ENCODE results near the gene ATP5PD. TPM values are rescaled to one million over a fixed set of nuclear protein-coding genes. Genes with fewer than 3 reads are reported as not detected.

The ATP5PD gene
- total and polyA plus RNA-seq, 2 of the 13 experiments (the other 11 are each of a cell fraction or from before 2014, with no cell fraction given) = 158 to 428 TPM

DNA sequence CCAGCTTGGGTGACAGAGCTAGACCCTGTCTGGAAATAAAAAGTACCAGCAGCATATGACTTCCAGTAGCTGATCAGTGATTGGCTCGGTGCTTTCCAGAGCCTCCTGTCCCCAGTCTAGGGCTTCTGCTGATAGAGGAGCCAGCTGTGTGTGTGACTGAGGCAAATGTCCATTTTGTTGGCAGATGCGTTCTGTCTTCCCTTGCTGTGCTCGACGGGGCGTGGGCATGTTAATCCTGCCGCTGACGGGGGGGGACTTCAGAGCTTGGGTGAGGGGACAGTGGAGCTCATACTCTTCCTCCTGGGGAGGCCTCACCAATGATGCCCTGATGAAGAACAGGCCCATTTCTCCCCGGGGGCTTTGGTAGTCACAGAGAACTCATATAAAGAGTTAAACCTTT is 14.8 kb upstream of the ATP5PD start:
- H4K20me1 ChIP-seq (ENCODE audit: insufficient read depth, low read length) = no peaks in the 10 kb centered on the region
- no peak overlapping the region for H3K4me3 ChIP-seq (replicated peaks in 1 of 3; ENCODE audit: insufficient read depth in 1 of 3, low read depth in 2 of 3, low read length in 3 of 3)
- TF ChIP-seq SRSF1 (optimal IDR thresholded peaks at IDR 0.05; ENCODE audit: low read depth, low read length) (no peak), KLF9 (CRISPR knock-in tag; IDR thresholded peaks at IDR 0.05; ENCODE audit: low read depth) (no peak), ZFP82 (CRISPR knock-in tag; IDR thresholded peaks at IDR 0.05; ENCODE audit: borderline replicate concordance) (no peak), KLF6 (CRISPR knock-in tag; IDR thresholded peaks at IDR 0.05) (no peak), TCF12 (IDR thresholded peaks at IDR 0.05) (no peak), TCF12 (CRISPR knock-in tag; IDR thresholded peaks at IDR 0.05) (no peak), NAIF1 (CRISPR knock-in tag; IDR thresholded peaks at IDR 0.05; ENCODE audit: borderline replicate concordance) (no peak), ZNF282 (IDR thresholded peaks at IDR 0.05; ENCODE audit: partially characterized antibody) (no peak), RBM22 (optimal IDR thresholded peaks at IDR 0.05; ENCODE audit: low read length) (no peak), ZFX (CRISPR knock-in tag; IDR thresholded peaks at IDR 0.05; ENCODE audit: low read depth) (no peak), NFYB (CRISPR knock-in tag; IDR thresholded peaks at IDR 0.05) (no peak), ZNF75D (CRISPR knock-in tag; IDR thresholded peaks at IDR 0.05; ENCODE audit: borderline replicate concordance) (no peak), ZNF737 (CRISPR knock-in tag; IDR thresholded peaks at IDR 0.05; ENCODE audit: borderline replicate concordance) (no peak), CBX5 (CRISPR knock-in tag; IDR thresholded peaks at IDR 0.05; ENCODE audit: borderline replicate concordance) (no peak), SMYD3 (CRISPR knock-in tag; IDR thresholded peaks at IDR 0.05) (no peak)
- TF ChIP-seq, protein P1, sequence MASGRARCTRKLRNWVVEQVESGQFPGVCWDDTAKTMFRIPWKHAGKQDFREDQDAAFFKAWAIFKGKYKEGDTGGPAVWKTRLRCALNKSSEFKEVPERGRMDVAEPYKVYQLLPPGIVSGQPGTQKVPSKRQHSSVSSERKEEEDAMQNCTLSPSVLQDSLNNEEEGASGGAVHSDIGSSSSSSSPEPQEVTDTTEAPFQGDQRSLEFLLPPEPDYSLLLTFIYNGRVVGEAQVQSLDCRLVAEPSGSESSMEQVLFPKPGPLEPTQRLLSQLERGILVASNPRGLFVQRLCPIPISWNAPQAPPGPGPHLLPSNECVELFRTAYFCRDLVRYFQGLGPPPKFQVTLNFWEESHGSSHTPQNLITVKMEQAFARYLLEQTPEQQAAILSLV (CRISPR knock-in tag; IDR thresholded peaks at IDR 0.05; ENCODE audit: borderline replicate concordance) = no peak
- TF ChIP-seq, protein P2, sequence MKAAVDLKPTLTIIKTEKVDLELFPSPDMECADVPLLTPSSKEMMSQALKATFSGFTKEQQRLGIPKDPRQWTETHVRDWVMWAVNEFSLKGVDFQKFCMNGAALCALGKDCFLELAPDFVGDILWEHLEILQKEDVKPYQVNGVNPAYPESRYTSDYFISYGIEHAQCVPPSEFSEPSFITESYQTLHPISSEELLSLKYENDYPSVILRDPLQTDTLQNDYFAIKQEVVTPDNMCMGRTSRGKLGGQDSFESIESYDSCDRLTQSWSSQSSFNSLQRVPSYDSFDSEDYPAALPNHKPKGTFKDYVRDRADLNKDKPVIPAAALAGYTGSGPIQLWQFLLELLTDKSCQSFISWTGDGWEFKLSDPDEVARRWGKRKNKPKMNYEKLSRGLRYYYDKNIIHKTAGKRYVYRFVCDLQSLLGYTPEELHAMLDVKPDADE (CRISPR knock-in tag; IDR thresholded peaks at IDR 0.05) = no peak
- TF ChIP-seq, protein P3, sequence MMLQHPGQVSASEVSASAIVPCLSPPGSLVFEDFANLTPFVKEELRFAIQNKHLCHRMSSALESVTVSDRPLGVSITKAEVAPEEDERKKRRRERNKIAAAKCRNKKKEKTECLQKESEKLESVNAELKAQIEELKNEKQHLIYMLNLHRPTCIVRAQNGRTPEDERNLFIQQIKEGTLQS (CRISPR knock-in tag; IDR thresholded peaks at IDR 0.05) = no peak
- TF ChIP-seq, protein P4, sequence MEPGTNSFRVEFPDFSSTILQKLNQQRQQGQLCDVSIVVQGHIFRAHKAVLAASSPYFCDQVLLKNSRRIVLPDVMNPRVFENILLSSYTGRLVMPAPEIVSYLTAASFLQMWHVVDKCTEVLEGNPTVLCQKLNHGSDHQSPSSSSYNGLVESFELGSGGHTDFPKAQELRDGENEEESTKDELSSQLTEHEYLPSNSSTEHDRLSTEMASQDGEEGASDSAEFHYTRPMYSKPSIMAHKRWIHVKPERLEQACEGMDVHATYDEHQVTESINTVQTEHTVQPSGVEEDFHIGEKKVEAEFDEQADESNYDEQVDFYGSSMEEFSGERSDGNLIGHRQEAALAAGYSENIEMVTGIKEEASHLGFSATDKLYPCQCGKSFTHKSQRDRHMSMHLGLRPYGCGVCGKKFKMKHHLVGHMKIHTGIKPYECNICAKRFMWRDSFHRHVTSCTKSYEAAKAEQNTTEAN (CRISPR knock-in tag; conservative IDR thresholded peaks at IDR 0.05) = no peak
- peaks cover 26 to 53% of the 10 kb centered on the region in 2 experiments for H3K36me3 ChIP-seq (replicated peaks in 1 of 2; ENCODE audit: control insufficient read depth in 1 of 2, insufficient read depth in 2 of 2, low read length in 2 of 2)
- intact Hi-C loops (cut with micrococcal nuclease; ENCODE audit: unreplicated experiment) = no loop called here
- no peak for DNase-seq (ENCODE audit: low spot score)
- no peaks in the 10 kb centered on the region for H3K9me3 ChIP-seq (ENCODE audit: low read length)
- H3K4me1 ChIP-seq (ENCODE audit: insufficient read depth, low read length) = no peaks in the 10 kb centered on the region
- no peak overlapping the region for H3K27ac ChIP-seq (ENCODE audit: extremely low read length, insufficient read depth, low read length)
- no peaks in the 10 kb centered on the region for H3K79me2 ChIP-seq (ENCODE audit: insufficient read depth, low read length)
- ChIA-PET POLR2A (interaction anchor here (0.8 to 1.4 kb wide), 3 partner anchors 16 to 144 kb away, joined by 3 read pairs; partner anchors contain the start of genes JPT1 and NUP85), CTCF (ENCODE audit: low intra/inter-chr PET ratio, low total read pairs) (no interaction called here)
- BruUV-seq (replicated peaks) = no TSS peak
- ATAC-seq = no peak
- no peaks in the 10 kb centered on the region for H3K27me3 ChIP-seq (ENCODE audit: control insufficient read depth in 1 of 2, insufficient read depth in 2 of 2, low read length in 2 of 2)
- no peak overlapping the region for H3K9ac ChIP-seq (ENCODE audit: insufficient read depth, low read depth, low read length)
- in situ Hi-C loops (cut with HindIII; ENCODE audit: extremely low pct_ligation_motif_present, low pct_unique_long_range_greater_than_20kb) = no loop called here
- no peak for FAIRE-seq
- no peak overlapping the region for H2AFZ ChIP-seq (ENCODE audit: low read length)
- WGBS (ENCODE audit: low lambda C conversion rate) = 95% methylated on average over 8 of the region's 8 CpGs
- H3K4me2 ChIP-seq (ENCODE audit: low read depth, low read length) = no peak overlapping the region
